Ishikawa (cell line): Measurements from ENCODE around the gene OR52E5.

Experiments used
- CEBPB ChIP-seq: IDR thresholded peaks from 2 replicates; pipeline ENCODE4 v1.6.1; 2012
- EGR1 ChIP-seq: IDR thresholded peaks from 2 replicates; pipeline ENCODE4 v1.6.1; 2012
- EP300 ChIP-seq: IDR thresholded peaks from 2 replicates; pipeline ENCODE4 v1.6.1; 2012; ENCODE audit warnings: borderline replicate concordance
- FOXM1 ChIP-seq: IDR thresholded peaks from 2 replicates; pipeline ENCODE4 v1.6.1; 2012; ENCODE audit warnings: low read depth, borderline replicate concordance
- MAX ChIP-seq: IDR thresholded peaks from 2 replicates; pipeline ENCODE4 v1.6.1; 2012
- RAD21 ChIP-seq: IDR thresholded peaks from 2 replicates; pipeline ENCODE4 v1.6.1; 2012; ENCODE audit warnings: low read depth
- REST ChIP-seq: IDR thresholded peaks from 2 replicates; pipeline ENCODE4 v1.6.1; 2012; ENCODE audit warnings: low read depth, mild to moderate bottlenecking
- TAF1 ChIP-seq: IDR thresholded peaks from 2 replicates; pipeline ENCODE4 v1.6.1; 2012; ENCODE audit warnings: low read depth, mild to moderate bottlenecking
- TCF12 ChIP-seq: IDR thresholded peaks from 2 replicates; pipeline ENCODE4 v1.6.1; 2012; ENCODE audit warnings: low read depth
- USF1 ChIP-seq: IDR thresholded peaks from 2 replicates; pipeline ENCODE4 v1.6.1; 2012

GRCh38 chr11:5887661-5888060 lies 5.3 kb upstream of the OR52E5 start:
- TF ChIP-seq RAD21 (no peak), EP300 (no peak), CEBPB (no peak), FOXM1 (no peak), USF1 (no peak), MAX (no peak), EGR1 (no peak), TAF1 (no peak), REST (no peak), TCF12 (no peak)
